Measurements from ENCODE around the gene BLM.

DNA sequence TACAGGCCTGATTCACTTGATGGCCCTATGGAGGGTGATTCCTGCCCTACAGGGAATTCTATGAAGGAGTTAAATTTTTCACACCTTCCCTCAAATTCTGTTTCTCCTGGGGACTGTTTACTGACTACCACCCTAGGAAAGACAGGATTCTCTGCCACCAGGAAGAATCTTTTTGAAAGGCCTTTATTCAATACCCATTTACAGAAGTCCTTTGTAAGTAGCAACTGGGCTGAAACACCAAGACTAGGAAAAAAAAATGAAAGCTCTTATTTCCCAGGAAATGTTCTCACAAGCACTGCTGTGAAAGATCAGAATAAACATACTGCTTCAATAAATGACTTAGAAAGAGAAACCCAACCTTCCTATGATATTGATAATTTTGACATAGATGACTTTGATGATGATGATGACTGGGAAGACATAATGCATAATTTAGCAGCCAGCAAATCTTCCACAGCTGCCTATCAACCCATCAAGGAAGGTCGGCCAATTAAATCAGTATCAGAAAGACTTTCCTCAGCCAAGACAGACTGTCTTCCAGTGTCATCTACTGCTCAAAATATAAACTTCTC is 43.6 kb downstream of the BLM start:
- TF ChIP-seq, protein P1, sequence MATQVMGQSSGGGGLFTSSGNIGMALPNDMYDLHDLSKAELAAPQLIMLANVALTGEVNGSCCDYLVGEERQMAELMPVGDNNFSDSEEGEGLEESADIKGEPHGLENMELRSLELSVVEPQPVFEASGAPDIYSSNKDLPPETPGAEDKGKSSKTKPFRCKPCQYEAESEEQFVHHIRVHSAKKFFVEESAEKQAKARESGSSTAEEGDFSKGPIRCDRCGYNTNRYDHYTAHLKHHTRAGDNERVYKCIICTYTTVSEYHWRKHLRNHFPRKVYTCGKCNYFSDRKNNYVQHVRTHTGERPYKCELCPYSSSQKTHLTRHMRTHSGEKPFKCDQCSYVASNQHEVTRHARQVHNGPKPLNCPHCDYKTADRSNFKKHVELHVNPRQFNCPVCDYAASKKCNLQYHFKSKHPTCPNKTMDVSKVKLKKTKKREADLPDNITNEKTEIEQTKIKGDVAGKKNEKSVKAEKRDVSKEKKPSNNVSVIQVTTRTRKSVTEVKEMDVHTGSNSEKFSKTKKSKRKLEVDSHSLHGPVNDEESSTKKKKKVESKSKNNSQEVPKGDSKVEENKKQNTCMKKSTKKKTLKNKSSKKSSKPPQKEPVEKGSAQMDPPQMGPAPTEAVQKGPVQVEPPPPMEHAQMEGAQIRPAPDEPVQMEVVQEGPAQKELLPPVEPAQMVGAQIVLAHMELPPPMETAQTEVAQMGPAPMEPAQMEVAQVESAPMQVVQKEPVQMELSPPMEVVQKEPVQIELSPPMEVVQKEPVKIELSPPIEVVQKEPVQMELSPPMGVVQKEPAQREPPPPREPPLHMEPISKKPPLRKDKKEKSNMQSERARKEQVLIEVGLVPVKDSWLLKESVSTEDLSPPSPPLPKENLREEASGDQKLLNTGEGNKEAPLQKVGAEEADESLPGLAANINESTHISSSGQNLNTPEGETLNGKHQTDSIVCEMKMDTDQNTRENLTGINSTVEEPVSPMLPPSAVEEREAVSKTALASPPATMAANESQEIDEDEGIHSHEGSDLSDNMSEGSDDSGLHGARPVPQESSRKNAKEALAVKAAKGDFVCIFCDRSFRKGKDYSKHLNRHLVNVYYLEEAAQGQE (IDR thresholded peaks at IDR 0.05; ENCODE audit: insufficient read depth in 1 of 2, low read depth in 2 of 2, low read length in 2 of 2) = no peak
- TF ChIP-seq SIN3A (IDR thresholded peaks at IDR 0.05; ENCODE audit: borderline replicate concordance, insufficient read depth, low read length) (no peak), TAF1 (IDR thresholded peaks at IDR 0.05; ENCODE audit: borderline replicate concordance, insufficient read depth, low read length) (no peak)
